ENCODE results near the gene GTF2F2. TPM values are rescaled to one million over a fixed set of nuclear protein-coding genes. Genes with fewer than 3 reads are reported as not detected.
A peak's percentile ranks its signal among the peaks of the same experiment; 100 is the strongest.

Gene GTF2F2
- total RNA-seq, 2 experiments from 2014 or later, result 15.3 to 15.5 TPM

DNA sequence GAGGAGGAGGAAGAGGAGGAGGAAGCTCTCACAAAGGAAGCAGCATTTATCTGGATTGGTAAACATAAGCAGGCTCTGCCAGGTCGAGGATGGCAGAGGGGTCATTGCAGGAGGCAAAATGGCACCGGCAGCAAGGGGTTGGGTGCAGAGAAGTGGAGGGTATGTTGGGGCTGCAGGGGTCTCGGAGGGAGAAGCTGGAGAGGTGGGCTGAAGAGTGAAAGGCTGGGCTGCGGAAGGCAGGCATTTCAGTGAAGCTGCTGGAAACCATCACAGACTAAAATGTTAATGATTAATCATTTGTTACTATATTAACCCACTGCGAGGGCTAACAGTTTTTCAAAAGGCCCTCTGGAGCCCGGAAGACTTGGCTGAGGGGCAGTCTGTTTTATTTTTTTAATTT, 196.0 kb downstream of the GTF2F2 start:
- Mint-ChIP-seq H3K36me3 (ENCODE audit: low read depth) (no peaks in the 10 kb centered on the region), H3K27ac (no peak overlapping the region), H3K4me3 (no peak overlapping the region), H3K27me3 (peaks cover 7% of the 10 kb centered on the region), H3K4me1 (peaks cover 8% of the 10 kb centered on the region), H3K9me3 (no peaks in the 10 kb centered on the region)
- DNase-seq, result no peak
- POLR2A ChIA-PET, result interaction anchor here (1.6 kb wide), 1 partner anchor 24 kb away, joined by 3 read pairs; the partner anchor contains the start of gene TPT1
- CTCF ChIA-PET, result interaction anchor here (1.0 kb wide), 1 partner anchor 19 kb away, joined by 3 read pairs; no protein-coding TSS in a partner anchor

DNA sequence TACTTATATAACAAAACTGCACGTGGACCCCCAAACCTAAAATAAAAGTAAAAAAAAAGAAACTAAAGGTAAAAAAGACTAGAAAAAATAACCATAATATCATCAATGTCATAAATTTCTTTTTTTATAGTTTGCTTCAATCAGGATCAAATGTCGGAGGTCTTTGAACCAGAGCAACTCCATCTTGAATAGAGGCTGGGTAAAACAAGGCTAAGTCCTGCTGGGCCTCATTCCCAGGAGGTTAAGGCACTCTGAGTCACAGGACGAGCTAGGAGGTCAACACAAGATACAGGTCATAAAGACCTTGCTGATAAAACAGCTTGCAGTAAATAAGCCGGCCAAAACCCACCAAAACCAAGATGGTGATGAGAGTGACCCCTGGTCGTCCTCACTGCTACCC, 196.7 kb downstream of the GTF2F2 start:
- no peak for DNase-seq
- Mint-ChIP-seq H3K27me3 (peaks cover 7% of the 10 kb centered on the region), H3K9me3 (no peaks in the 10 kb centered on the region), H3K4me3 (no peak overlapping the region), H3K36me3 (ENCODE audit: low read depth) (no peaks in the 10 kb centered on the region), H3K4me1 (peaks cover 5% of the 10 kb centered on the region), H3K27ac (no peak overlapping the region)
- POLR2A ChIA-PET, result no interaction called here
- CTCF ChIA-PET, result interaction anchor here (1.2 kb wide), 1 partner anchor 270 kb away, joined by 3 read pairs; no protein-coding TSS in a partner anchor

DNA sequence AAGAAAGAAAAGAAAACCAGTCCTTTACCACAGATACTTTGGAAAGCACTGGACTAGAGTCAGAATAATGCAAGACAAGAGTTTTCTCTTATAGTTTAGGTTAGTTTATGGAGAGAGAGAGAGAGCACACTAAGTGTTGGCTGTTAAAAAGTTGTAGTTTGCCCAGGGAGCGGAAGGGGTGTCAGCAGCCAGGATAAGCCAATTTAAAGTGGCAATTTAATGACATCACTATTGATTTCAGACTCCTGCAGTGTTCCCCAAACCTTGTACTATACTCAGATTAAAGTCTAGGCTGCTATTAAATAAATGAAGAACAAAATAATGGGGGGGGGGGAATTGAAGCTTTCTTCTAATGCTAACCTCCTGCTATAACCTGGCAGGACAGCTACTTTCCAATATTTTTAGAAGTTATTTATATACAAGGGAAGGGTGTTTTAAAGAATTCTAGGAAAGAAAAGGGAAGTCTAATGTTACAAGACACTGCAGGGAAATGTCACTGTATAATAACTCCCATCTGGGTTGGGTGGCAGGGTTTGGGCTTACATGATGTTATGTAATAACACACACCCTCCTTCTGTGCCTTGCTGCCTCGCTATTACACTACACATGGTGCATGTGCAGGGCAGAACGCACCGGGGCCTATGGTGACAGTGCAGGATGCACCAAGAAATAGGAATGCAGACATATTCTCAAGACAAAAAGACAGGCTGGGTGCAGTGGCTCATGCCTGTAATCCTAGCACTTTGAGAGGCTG, 200.7 kb downstream of the GTF2F2 start:
- ChIA-PET CTCF (interaction anchor here (1.3 kb wide), 1 partner anchor 12 kb away, joined by 4 read pairs; no protein-coding TSS in a partner anchor), POLR2A (interaction anchor here (2.0 kb wide), 1 partner anchor 20 kb away, joined by 7 read pairs; the partner anchor contains the start of gene TPT1)
- peaks cover 1% of the 10 kb centered on the region for H3K27me3 Mint-ChIP-seq
- H3K36me3 Mint-ChIP-seq (ENCODE audit: low read depth), result no peaks in the 10 kb centered on the region
- DNase-seq, result no peak
- no peak overlapping the region for H3K4me3 Mint-ChIP-seq
- no peak overlapping the region for H3K27ac Mint-ChIP-seq
- peaks cover 5% of the 10 kb centered on the region for H3K4me1 Mint-ChIP-seq
- H3K9me3 Mint-ChIP-seq, result no peaks in the 10 kb centered on the region

DNA sequence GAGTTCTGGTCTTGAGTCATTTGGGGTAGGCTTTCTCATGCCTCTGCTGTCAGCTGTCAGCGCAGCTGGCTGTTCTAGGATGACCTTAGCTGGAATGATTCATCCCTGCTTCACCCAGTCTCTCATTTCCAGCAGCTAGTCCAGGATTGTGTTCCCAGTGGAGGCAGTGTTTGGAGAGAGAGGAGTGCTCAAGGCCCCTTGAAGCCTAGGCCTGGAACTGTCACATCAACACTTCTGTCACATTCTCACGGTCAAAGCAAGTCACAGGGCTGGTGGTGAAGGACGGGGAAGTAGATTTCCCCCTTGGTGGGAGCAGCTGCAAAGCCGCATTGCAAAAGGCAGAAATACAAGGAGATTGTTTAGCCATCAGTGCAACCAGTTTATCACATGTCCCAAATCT, 205.5 kb downstream of the GTF2F2 start:
- peaks cover 33% of the 10 kb centered on the region for H3K4me1 Mint-ChIP-seq
- ChIA-PET CTCF (interaction anchor here (1.0 kb wide), 1 partner anchor 23 kb away, joined by 4 read pairs; no protein-coding TSS in a partner anchor), POLR2A (interaction anchor here (0.6 to 1.6 kb wide), 4 partner anchors 9 to 158 kb away, joined by 3 to 8 read pairs (median 6); no protein-coding TSS in a partner anchor)

DNA sequence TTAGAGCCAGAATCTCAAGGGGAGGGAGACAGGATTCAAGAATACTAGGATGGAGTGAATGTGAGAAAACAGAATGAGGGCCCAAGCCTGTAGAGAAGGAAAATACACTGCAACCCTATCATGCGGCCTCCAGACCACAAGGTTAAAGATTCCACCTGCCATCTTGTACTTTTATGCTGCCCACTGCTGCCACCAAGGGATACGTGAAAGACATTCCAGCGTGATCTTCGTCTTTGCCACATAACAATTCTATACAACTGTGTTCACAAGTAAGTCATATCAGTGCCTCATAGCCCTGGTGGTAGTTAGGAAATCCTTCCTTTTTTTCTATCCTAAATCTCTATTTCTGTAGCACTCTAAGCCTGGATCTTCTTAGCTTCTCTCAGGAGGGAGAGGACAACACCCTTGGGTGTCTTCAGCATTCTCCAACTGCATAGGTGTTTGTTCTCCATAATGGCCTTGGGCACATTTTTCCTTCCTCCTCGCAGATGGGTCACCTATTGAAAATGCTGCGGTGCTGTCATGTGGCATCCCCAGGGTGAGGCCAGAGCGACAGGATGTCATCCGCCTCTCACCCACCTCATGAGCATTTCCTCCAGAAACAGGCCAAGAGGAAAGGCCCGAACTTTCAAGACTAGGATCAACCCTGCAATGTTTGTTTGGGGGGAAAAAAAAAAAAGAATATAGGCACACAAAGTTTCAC, 207.1 kb downstream of the GTF2F2 start:
- no peak overlapping the region for H3K4me3 Mint-ChIP-seq

More for the DNA sequence above, 205.5 kb downstream of the GTF2F2 start:
- H3K27ac Mint-ChIP-seq, result no peak overlapping the region
- DNase-seq, result no peak
- H3K27me3 Mint-ChIP-seq, result no peaks in the 10 kb centered on the region
- H3K36me3 Mint-ChIP-seq (ENCODE audit: low read depth), result no peaks in the 10 kb centered on the region
- H3K4me3 Mint-ChIP-seq, result no peak overlapping the region
- H3K9me3 Mint-ChIP-seq, result no peaks in the 10 kb centered on the region

DNA sequence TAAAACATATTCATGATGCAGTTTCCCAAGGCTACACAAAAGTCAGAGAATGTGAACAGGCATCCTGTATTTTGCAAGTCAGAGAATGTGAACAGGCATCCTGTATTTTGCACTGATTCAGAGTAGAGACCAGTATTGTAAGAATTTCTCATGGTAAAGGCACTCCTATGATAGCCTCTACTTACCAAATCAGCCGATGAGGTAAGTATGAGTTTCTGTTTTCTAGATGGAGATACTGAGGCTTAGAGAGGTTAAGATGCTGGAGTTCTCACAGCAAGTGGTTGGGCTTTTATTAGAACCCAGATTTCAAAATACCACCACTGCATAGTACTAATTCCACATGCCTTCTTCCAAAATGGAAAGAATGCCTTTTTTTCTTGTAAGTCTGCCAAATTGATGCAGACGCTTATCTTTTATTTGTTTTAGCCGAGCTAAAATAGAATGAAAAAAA, 208.4 kb downstream of the GTF2F2 start:
- Mint-ChIP-seq H3K27me3 (no peaks in the 10 kb centered on the region), H3K27ac (no peak overlapping the region), H3K9me3 (no peaks in the 10 kb centered on the region), H3K36me3 (ENCODE audit: low read depth) (peaks cover 18% of the 10 kb centered on the region), H3K4me1 (peaks cover 57% of the 10 kb centered on the region), H3K4me3 (no peak overlapping the region)
- ChIA-PET CTCF (interaction anchor here (0.7 kb wide), 1 partner anchor 284 kb away, joined by 3 read pairs; no protein-coding TSS in a partner anchor), POLR2A (interaction anchor here (1.0 kb wide), 1 partner anchor 9 kb away, joined by 3 read pairs; no protein-coding TSS in a partner anchor)
- DNase-seq, result no peak

More for the DNA sequence above, 207.1 kb downstream of the GTF2F2 start:
- Mint-ChIP-seq H3K9me3 (no peaks in the 10 kb centered on the region), H3K4me1 (peaks cover 45% of the 10 kb centered on the region), H3K36me3 (ENCODE audit: low read depth) (peaks cover 7% of the 10 kb centered on the region), H3K27ac (peak overlapping the region; percentile 4), H3K27me3 (no peaks in the 10 kb centered on the region)
- no peak for DNase-seq
- ChIA-PET CTCF (no interaction called here), POLR2A (interaction anchor here (1.1 kb wide), 1 partner anchor 13 kb away, joined by 3 read pairs; no protein-coding TSS in a partner anchor)

DNA sequence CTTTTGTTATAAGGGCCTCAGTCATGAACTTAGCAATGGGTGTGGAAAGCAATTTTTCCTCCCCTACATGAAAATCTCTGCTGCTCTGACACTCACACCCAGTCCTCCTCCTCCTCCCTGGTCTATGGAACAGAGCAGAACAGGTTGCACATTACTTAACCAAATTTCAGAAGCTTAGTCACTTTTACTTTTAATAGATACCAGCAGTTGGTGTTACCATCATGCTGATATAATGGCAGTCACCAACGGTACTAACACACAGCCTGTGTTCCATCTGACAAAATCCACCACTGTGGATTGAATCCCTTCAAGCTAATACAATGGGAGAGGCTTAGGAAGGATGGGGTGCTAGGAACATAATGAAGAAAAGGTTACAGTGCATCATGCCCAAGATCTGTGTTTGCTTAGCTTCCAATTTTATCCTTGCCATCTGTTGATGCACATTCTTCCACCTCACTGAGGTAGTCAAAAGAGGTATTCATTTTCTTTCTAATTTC, 210.9 kb downstream of the GTF2F2 start:
- Mint-ChIP-seq H3K27me3 (no peaks in the 10 kb centered on the region), H3K4me1 (peaks cover 82% of the 10 kb centered on the region), H3K4me3 (no peak overlapping the region), H3K9me3 (no peaks in the 10 kb centered on the region), H3K36me3 (ENCODE audit: low read depth) (peaks cover 41% of the 10 kb centered on the region), H3K27ac (peak overlapping the region; percentile 3)
- DNase-seq, result no peak
- CTCF ChIA-PET, result interaction anchor here (0.9 to 1.8 kb wide), 2 partner anchors 9 to 21 kb away, joined by 3 to 5 read pairs; no protein-coding TSS in a partner anchor
- POLR2A ChIA-PET, result interaction anchor here (1.4 to 4.7 kb wide), 2 partner anchors 9 to 13 kb away, joined by 3 to 34 read pairs; partner anchors contain the start of gene TPT1

DNA sequence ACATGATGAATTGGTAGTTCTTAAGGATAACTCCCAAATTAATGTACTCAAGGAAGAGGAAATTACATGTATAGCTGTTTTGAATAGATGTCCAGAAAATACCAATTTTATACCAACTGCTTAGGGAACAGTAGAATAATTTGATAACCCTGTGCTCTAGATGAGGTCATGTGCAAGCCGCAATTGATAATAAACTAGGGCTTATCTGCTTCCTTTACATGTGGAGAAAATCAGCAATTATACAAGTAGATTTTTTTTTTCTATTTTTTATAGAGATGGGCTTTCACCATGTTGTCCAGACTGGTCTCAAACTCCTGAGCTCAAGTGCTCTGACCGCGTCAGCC, 211.4 kb downstream of the GTF2F2 start:
- no peak for DNase-seq
- Mint-ChIP-seq H3K27me3 (no peaks in the 10 kb centered on the region), H3K4me1 (peaks cover 87% of the 10 kb centered on the region), H3K9me3 (no peaks in the 10 kb centered on the region), H3K4me3 (no peak overlapping the region), H3K27ac (no peak overlapping the region), H3K36me3 (ENCODE audit: low read depth) (peaks cover 46% of the 10 kb centered on the region)
- ChIA-PET POLR2A (interaction anchor here (1.4 to 4.7 kb wide), 2 partner anchors 9 to 14 kb away, joined by 3 to 34 read pairs; partner anchors contain the start of gene TPT1), CTCF (interaction anchor here (0.9 to 1.8 kb wide), 2 partner anchors 9 to 22 kb away, joined by 3 to 5 read pairs; no protein-coding TSS in a partner anchor)

DNA sequence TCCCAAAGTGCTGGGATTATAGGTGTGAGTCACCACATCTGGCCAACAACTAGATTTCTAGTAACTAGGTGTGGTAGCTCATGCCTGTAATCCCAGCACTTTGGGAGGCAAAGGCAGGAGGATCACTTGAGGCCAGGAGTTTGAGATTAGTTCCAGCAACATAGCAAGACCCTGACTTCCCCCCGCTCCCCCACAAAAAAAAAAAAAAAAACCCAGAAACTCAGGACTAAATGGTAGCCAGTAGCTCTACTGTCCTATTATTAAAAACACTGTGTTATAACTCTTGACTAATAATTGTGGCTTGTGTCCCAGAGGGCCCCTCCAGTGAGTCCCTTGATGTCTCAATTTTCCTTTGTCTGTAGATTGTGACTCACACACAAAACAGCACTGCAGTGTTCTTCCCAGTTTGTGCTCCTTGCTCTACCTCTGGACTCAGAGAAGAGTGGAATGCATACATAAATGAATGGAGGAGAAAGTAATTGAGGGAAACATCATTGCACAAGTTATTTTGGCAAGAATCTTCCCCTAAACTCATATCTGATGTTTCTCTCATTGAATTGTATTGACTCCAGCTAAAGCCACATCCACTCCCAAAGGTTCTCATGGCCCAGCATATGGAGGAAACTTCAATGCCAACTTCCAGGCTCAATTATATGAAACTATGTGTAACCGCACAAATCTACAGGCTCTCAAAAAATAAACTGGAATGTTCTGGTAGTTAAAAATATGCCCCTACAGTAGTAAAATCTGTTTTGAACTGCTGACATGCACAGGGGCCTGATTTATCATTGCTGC, 211.9 kb downstream of the GTF2F2 start:
- POLR2A ChIA-PET, result interaction anchor here (0.7 to 4.7 kb wide), 4 partner anchors 8 to 133 kb away, joined by 3 to 34 read pairs (median 4); partner anchors contain the start of genes COG3 and TPT1
- no peak overlapping the region for H3K4me3 Mint-ChIP-seq

DNA sequence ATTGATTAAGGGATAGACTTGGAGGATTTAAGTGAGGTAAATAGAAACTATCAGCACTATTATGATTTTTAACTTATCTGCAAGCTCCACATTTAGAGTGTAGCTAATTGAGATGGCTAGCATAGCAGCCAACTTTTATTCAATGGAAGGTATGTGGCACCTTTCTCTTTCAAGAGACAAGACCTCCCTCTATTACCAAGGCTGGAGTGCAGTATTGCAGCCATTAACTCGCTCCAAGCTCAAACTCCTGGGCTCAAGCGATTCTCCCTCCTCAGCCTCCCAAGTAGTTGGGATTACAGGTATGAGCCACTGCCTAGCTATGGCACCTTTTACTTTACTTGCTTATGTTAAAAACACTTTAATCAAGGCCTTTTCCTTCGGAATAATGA, 212.5 kb downstream of the GTF2F2 start:
- Mint-ChIP-seq H3K36me3 (ENCODE audit: low read depth) (peaks cover 57% of the 10 kb centered on the region), H3K27me3 (no peaks in the 10 kb centered on the region), H3K4me1 (peaks cover 89% of the 10 kb centered on the region), H3K27ac (peak overlapping the region; percentile 92), H3K4me3 (no peak overlapping the region), H3K9me3 (no peaks in the 10 kb centered on the region)
- CTCF ChIA-PET, result no interaction called here
- POLR2A ChIA-PET, result interaction anchor here (1.0 to 4.7 kb wide), 3 partner anchors 7 to 132 kb away, joined by 3 to 34 read pairs (median 4); partner anchors contain the start of genes COG3 and TPT1
- no peak for DNase-seq

More for the DNA sequence above, 211.9 kb downstream of the GTF2F2 start:
- peaks cover 89% of the 10 kb centered on the region for H3K4me1 Mint-ChIP-seq
- CTCF ChIA-PET, result no interaction called here
- H3K27me3 Mint-ChIP-seq, result no peaks in the 10 kb centered on the region
- H3K36me3 Mint-ChIP-seq (ENCODE audit: low read depth), result peaks cover 51% of the 10 kb centered on the region
- no peaks in the 10 kb centered on the region for H3K9me3 Mint-ChIP-seq
- DNase-seq, result no peak
- H3K27ac Mint-ChIP-seq, result no peak overlapping the region

DNA sequence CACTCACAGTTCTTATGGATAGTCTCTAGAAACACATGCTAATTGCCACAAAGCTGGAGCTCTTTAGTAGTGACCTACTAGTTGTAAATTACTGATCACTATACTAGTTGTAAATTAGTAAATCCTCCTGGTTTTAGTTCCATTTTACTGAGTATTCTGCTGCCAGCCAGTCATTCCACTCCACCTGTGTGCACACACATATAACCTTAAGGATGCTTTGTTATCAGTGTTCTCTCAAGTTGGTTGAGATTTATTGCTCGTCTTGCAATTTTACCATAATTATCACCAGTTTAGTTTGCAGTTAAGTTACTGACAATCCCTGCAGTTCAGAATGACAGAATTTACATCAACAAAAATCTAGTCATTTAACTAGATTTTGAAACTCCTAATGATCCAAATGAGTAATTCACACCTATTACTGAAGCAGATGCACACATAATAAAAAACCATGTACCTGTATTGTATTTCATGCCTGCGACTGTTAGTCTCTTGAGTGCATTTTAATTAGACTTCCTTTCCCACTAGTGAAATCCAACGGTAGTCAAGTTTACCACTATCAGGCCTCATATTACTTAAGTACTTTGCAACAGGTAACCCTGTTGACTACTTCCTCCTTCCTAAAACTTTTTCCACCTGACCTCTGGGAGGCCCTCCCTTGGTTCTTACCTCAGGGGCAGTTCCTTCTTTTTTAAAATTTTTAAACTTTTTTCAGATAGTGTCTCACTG, 213.1 kb downstream of the GTF2F2 start:
- CTCF ChIA-PET, result no interaction called here
- H3K4me1 Mint-ChIP-seq, result peaks cover 92% of the 10 kb centered on the region
- DNase-seq, result no peak
- H3K36me3 Mint-ChIP-seq (ENCODE audit: low read depth), result peaks cover 63% of the 10 kb centered on the region
- POLR2A ChIA-PET, result interaction anchor here (0.7 to 4.7 kb wide), 5 partner anchors 7 to 132 kb away, joined by 3 to 34 read pairs (median 4); partner anchors contain the start of genes COG3 and TPT1
- no peaks in the 10 kb centered on the region for H3K9me3 Mint-ChIP-seq
- H3K4me3 Mint-ChIP-seq, result no peak overlapping the region
- H3K27me3 Mint-ChIP-seq, result no peaks in the 10 kb centered on the region
- H3K27ac Mint-ChIP-seq, result peak overlapping the region; percentile 92

Data from activated CD4-positive, alpha-beta memory T cell treated with anti-CD3 and anti-CD28 coated beads, Interleukin-2, amount 10 ng/mL, durations not matched to agents 7 days and 5 days (primary cell).